ENCODE measurements around the gene ZC3H4. TPM values are rescaled to one million over a fixed set of nuclear protein-coding genes. Genes with fewer than 3 reads are reported as not detected.

ZC3H4 gene
- total RNA-seq, 4 donors from 2014 or later: 19.1 to 36.7 (median 31.3) TPM

DNA sequence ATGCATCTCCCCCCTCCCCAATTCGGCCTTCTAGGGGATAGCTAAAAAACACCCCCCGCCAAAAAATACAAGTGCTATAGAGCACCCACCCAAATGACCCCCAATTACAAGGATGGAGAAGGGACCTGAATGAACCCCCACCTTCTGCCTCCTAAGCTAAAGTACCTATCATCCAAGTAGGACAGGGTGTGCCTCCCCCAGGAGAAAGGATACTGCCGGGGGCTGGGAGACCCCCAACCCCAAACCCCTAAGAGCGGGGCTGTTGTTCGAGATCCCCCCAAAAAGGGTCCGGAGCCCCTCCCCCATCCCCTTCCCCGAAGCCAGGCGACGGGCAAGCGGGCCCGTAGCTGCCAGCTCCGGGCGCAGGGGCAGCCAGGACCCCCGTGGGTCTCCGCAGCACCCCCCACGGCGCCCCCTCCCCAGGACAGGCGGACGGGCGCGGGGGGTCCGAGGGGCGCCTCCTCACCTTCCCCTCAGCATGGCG is 1.9 kb downstream of the ZC3H4 start:
- intact Hi-C loops (cut with DNase I): loop anchor here (5.0 kb wide), 1 partner anchor 249 kb away; the partner anchor contains the start of gene ARHGAP35
- peaks cover 33 to 38% of the 10 kb centered on the region in 2 donors for H3K4me1 ChIP-seq
- WGBS, 2 donors: 0 to 1% methylated on average over 2 to 10 of the region's 24 CpGs

DNA sequence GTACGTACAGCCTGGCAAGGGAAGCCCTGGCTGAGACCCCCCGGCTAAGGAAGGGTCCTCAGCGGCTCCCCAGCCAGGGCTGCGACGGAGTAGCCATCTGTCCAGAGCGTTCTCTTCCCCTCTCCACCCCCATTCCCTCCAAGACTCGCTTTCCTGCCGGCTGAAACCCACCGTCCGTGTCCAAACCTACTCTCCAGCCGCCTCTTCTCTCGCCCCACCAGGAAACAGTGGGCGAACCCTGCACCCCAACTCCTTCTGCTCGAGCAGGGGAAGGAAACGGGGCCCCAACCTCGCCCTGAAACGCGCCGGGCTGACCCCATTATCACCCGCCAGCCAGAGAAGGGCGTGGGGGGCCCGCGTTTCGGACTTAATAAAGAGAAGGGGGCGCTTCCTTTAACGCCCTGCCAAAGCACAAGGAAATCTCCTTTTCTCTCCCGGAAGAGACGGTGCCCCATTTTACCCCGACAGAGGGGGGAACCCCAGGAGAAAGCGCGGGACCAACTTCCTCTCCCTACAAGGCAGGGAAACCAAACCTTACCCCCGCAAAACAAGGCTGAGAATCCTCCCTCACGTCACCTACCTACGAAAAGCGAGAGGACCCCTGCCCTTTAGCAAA is 2.5 kb downstream of the ZC3H4 start:
- 0% methylated on average over 26 to 35 of the region's 35 CpGs for WGBS, 2 donors

More for the DNA sequence above, 1.9 kb downstream of the ZC3H4 start:
- no peak for TF ChIP-seq POLR2A (IDR thresholded peaks at IDR 0.05)
- TF ChIP-seq, protein P1, sequence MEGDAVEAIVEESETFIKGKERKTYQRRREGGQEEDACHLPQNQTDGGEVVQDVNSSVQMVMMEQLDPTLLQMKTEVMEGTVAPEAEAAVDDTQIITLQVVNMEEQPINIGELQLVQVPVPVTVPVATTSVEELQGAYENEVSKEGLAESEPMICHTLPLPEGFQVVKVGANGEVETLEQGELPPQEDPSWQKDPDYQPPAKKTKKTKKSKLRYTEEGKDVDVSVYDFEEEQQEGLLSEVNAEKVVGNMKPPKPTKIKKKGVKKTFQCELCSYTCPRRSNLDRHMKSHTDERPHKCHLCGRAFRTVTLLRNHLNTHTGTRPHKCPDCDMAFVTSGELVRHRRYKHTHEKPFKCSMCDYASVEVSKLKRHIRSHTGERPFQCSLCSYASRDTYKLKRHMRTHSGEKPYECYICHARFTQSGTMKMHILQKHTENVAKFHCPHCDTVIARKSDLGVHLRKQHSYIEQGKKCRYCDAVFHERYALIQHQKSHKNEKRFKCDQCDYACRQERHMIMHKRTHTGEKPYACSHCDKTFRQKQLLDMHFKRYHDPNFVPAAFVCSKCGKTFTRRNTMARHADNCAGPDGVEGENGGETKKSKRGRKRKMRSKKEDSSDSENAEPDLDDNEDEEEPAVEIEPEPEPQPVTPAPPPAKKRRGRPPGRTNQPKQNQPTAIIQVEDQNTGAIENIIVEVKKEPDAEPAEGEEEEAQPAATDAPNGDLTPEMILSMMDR (IDR thresholded peaks at IDR 0.05): no peak
- Histone ChIP-seq H3K27me3 (no peaks in the 10 kb centered on the region), H3K4me3 (replicated peaks in 1 of 3) (peak overlapping the region; percentile 49 to 86 (median 69)), H3K27ac (peak overlapping the region; percentile 99 to 100 (median 100)), H3K36me3 (no peaks in the 10 kb centered on the region), H3K9me3 (no peaks in the 10 kb centered on the region)
- no peak for DNase-seq

DNA sequence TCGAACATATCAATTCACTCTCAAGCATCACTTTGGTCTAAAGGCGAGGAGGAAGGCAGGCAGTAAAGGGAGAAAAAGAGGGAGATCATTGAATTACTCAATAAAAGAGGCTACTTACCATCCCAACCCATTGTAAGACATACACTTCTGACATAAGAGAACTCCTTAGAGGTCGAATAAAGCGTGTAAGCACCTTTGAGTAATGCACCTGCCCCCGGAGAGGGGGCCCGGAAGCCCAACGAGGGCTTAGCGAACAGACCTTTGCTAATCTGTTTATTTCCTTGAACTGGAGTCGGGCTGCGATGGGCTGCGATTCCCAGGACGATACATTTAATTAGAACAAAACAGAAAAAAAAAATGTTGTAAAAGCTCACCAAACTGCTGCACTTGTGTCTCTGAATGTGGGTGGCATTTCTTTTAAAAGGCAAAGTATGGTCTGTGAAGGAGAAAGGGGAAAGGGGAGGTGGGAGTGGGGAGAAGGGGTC is 3.0 kb downstream of the ZC3H4 start:
- Histone ChIP-seq H3K27ac (peak overlapping the region; percentile 99 to 100 (median 100)), H3K9me3 (no peaks in the 10 kb centered on the region), H3K4me1 (peaks cover 45 to 46% of the 10 kb centered on the region in 2 donors), H3K36me3 (no peaks in the 10 kb centered on the region), H3K27me3 (no peaks in the 10 kb centered on the region), H3K4me3 (replicated peaks in 1 of 3) (peak overlapping the region; percentile 49 to 86 (median 69))
- intact Hi-C loops (cut with DNase I): loop anchor here (5.0 kb wide), 1 partner anchor 248 kb away; the partner anchor contains the start of gene ARHGAP35
- DNase-seq: peak in 1 of 2 donors; percentile 24
- TF ChIP-seq, protein P1 (IDR thresholded peaks at IDR 0.05): no peak
- no peak for TF ChIP-seq POLR2A (IDR thresholded peaks at IDR 0.05)
- WGBS, 2 donors: 7% methylated on average over 12 of the region's 12 CpGs

More for the DNA sequence above, 2.5 kb downstream of the ZC3H4 start:
- intact Hi-C loops (cut with DNase I): loop anchor here (5.0 kb wide), 1 partner anchor 249 kb away; the partner anchor contains the start of gene ARHGAP35
- Histone ChIP-seq H3K27me3 (no peaks in the 10 kb centered on the region), H3K36me3 (no peaks in the 10 kb centered on the region), H3K27ac (peak overlapping the region; percentile 99 to 100 (median 100)), H3K4me3 (replicated peaks in 1 of 3) (peak overlapping the region; percentile 49 to 86 (median 69)), H3K4me1 (peaks cover 39 to 44% of the 10 kb centered on the region in 2 donors), H3K9me3 (no peaks in the 10 kb centered on the region)
- peak; percentile 38 to 52 for DNase-seq
- TF ChIP-seq, protein P1 (IDR thresholded peaks at IDR 0.05): peak in 1 of 6 experiments; percentile 11
- peak in 1 of 2 donors; percentile 36 for TF ChIP-seq POLR2A (IDR thresholded peaks at IDR 0.05)

DNA sequence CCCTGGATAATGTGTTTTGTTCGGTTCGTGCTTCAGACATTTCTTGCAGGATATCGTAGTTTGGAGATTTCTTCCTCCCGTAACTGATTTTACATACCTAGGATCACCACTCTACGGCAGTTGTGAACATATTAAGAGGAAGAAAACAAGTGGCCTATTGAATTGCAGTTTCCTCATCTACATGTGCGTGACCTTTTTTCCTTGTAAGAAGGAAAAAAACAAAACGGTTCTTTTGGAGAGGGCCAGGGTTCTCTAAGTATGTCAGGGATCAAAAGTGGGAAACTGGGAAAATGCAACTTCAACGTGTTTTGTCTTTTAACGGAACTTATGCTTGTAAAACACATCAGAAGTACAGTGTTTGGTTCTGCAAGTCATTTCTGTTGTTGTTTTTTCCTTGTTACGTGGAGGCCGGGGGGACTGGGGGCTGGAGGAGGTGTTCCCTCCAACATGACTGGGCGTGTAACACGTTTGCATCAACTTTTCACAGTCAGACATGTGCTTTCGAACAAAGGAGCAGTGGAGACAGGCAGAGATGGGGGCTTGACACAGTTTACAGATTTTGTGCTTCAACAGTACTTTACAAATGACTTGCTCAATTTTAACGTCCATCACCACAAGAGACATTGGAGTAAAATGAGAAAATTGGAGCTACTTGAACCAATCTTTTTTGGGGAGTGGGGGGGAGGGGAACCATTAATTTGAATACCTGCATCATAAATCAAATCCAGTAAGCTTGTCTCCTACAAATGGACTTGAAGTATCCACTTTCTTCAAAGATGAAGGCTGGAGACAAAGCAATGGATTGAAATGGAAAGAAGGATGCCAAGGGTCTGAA is 3.8 kb downstream of the ZC3H4 start:
- Histone ChIP-seq H3K4me3 (replicated peaks in 1 of 3) (peak overlapping the region in 1 of 3 donors; percentile 69), H3K36me3 (no peaks in the 10 kb centered on the region), H3K9me3 (no peaks in the 10 kb centered on the region), H3K27ac (peak overlapping the region; percentile 99 to 100 (median 100)), H3K27me3 (no peaks in the 10 kb centered on the region), H3K4me1 (peaks cover 46 to 50% of the 10 kb centered on the region in 2 donors)
- TF ChIP-seq POLR2A (IDR thresholded peaks at IDR 0.05): peak in 1 of 2 donors; percentile 43
- TF ChIP-seq, protein P1 (IDR thresholded peaks at IDR 0.05): no peak
- no peak for DNase-seq
- intact Hi-C loops (cut with DNase I): loop anchor here (5.0 kb wide), 1 partner anchor 247 kb away; the partner anchor contains the start of gene ARHGAP35
- 35 to 41% methylated on average over 15 of the region's 15 CpGs for WGBS, 2 donors

Measured in thyroid gland (tissue), 4 donors.